HepG2 (cell line): ENCODE results near the gene DYNC2H1.

Source experiments
- GFI1 ChIP-seq: sonication (generic); formaldehyde crosslinking; IDR thresholded peaks from 2 replicates; pipeline ENCODE4 v1.5.0; 2020; ENCODE audit warnings: missing genetic modification reagents, mild to moderate bottlenecking, borderline replicate concordance
- HIVEP1 ChIP-seq: sonication (generic); formaldehyde crosslinking; IDR thresholded peaks from 2 replicates; pipeline ENCODE4 v1.4.0; 2020; ENCODE audit warnings: mild to moderate bottlenecking, missing genetic modification reagents
- MTF2 ChIP-seq: sonication (generic); formaldehyde crosslinking; IDR thresholded peaks from 2 replicates; pipeline ENCODE4 v1.5.0; 2020; ENCODE audit warnings: missing genetic modification reagents, borderline replicate concordance
- POLR2AphosphoS5 ChIP-seq: IDR thresholded peaks from 2 replicates; pipeline ENCODE4 v1.6.1; 2012; ENCODE audit warnings: low read depth, low read length
- SALL1 ChIP-seq: sonication (generic); formaldehyde crosslinking; IDR thresholded peaks from 2 replicates; pipeline ENCODE4 v1.8.0; 2022; ENCODE audit warnings: mild to moderate bottlenecking, missing genetic modification reagents
- SIN3A ChIP-seq: IDR thresholded peaks from 2 replicates; pipeline ENCODE4 v1.6.1; 2011; ENCODE audit warnings: low read depth, mild to moderate bottlenecking, control low read depth, low read length, borderline replicate concordance
- SMARCE1 ChIP-seq: fragments of 450-650 bp; IDR thresholded peaks from 2 replicates; pipeline ENCODE4 v1.6.1; 2017; ENCODE audit warnings: borderline replicate concordance
- ZNF263 ChIP-seq: sonication (generic); formaldehyde crosslinking; IDR thresholded peaks from 2 replicates; pipeline ENCODE4 v1.4.0; 2020; ENCODE audit warnings: missing genetic modification reagents
- TF ChIP-seq, protein P1 (sequence below): sonication (generic); IDR thresholded peaks from 2 replicates; pipeline ENCODE4 v1.6.1; 2016; ENCODE audit warnings: low read depth, borderline replicate concordance
- TF ChIP-seq, protein P2 (sequence below): sonication (generic); formaldehyde crosslinking; IDR thresholded peaks from 2 replicates; pipeline ENCODE4 v1.4.0; 2020; ENCODE audit warnings: mild to moderate bottlenecking, low read depth, missing genetic modification reagents
- TF ChIP-seq, protein P3 (sequence below): IDR thresholded peaks from 2 replicates; pipeline ENCODE4 v1.6.1; 2016; ENCODE audit warnings: mild to moderate bottlenecking

DNA sequence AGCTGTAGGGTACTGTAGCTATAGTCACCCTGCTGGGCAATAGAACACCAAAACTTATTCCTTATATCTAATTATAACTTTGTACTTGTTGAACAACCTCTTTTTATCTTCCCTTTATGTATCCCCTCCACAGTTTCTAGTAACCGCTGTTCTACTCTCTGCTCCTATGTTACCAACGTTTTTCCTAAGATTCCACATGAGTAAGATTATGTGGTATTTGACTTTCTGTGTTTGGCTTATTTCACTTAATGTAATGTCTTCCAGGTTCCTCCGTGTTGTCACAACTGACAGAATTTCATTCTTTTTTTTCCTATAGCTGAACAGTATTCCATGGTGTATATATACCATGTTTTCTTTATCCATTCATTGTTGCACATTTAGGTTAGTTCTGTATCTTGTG, 258.4 kb downstream of the DYNC2H1 start:
- no peak for TF ChIP-seq MTF2 (CRISPR knock-in tag)
- no peak for TF ChIP-seq SMARCE1
- TF ChIP-seq, protein P1, sequence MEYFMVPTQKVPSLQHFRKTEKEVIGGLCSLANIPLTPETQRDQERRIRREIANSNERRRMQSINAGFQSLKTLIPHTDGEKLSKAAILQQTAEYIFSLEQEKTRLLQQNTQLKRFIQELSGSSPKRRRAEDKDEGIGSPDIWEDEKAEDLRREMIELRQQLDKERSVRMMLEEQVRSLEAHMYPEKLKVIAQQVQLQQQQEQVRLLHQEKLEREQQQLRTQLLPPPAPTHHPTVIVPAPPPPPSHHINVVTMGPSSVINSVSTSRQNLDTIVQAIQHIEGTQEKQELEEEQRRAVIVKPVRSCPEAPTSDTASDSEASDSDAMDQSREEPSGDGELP, result no peak
- no peak for TF ChIP-seq POLR2AphosphoS5
- TF ChIP-seq, protein P2, sequence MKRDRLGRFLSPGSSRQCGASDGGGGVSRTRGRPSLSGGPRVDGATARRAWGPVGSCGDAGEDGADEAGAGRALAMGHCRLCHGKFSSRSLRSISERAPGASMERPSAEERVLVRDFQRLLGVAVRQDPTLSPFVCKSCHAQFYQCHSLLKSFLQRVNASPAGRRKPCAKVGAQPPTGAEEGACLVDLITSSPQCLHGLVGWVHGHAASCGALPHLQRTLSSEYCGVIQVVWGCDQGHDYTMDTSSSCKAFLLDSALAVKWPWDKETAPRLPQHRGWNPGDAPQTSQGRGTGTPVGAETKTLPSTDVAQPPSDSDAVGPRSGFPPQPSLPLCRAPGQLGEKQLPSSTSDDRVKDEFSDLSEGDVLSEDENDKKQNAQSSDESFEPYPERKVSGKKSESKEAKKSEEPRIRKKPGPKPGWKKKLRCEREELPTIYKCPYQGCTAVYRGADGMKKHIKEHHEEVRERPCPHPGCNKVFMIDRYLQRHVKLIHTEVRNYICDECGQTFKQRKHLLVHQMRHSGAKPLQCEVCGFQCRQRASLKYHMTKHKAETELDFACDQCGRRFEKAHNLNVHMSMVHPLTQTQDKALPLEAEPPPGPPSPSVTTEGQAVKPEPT (CRISPR knock-in tag), result no peak
- TF ChIP-seq SALL1, result no peak
- TF ChIP-seq HIVEP1 (CRISPR knock-in tag), result no peak
- TF ChIP-seq ZNF263 (CRISPR knock-in tag), result no peak
- TF ChIP-seq, protein P3, sequence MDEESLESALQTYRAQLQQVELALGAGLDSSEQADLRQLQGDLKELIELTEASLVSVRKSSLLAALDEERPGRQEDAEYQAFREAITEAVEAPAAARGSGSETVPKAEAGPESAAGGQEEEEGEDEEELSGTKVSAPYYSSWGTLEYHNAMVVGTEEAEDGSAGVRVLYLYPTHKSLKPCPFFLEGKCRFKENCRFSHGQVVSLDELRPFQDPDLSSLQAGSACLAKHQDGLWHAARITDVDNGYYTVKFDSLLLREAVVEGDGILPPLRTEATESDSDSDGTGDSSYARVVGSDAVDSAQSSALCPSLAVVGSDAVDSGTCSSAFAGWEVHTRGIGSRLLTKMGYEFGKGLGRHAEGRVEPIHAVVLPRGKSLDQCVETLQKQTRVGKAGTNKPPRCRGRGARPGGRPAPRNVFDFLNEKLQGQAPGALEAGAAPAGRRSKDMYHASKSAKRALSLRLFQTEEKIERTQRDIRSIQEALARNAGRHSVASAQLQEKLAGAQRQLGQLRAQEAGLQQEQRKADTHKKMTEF (CRISPR knock-in tag), result no peak
- no peak for TF ChIP-seq SIN3A
- TF ChIP-seq GFI1 (CRISPR knock-in tag), result no peak
